GM19193 (cell line): ENCODE results near the gene PRSS21.

ENCODE experiments used
- POLR2A ChIP-seq: IDR thresholded peaks from 4 replicates; pipeline ENCODE4 v1.6.1; 2011; ENCODE audit not compliant: insufficient read depth, insufficient read length; ENCODE audit errors: extremely low read depth

Gene PRSS21

DNA sequence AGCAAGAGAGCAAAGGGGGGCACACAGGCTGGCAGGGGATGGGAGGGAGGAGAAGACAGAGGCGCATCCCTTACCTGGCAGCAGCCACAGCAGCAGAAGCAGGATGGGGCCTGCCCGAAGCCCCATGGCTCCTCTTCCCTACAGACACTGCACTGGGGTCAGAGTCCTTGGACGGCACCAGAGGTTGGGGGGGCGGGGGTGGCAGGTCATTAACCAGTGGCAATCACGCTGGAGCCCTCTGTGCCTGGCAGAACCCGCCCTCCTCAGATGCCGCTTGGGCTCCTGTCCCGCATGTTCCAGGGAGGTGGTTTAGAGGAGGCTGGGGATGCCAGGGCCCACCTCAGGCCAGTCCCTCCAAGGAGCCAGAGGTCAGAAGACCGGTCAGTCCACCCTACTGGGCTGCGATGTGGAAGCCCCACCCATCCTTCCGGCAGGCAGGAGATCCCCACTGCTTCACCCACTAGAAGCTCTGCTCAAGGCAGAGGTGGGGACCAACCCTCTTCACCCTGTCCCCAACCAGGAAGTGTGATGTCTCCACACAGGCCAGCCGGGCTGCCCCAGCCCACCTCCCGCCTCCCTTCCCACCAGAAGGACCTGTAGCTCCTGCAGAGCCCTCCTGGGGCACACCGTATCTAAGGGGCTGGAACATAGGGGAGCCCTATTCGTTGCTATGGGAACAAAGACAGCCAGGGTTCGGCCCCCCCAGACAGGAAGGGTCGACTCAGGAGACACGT lies 24.7 kb downstream of the PRSS21 start:
- TF ChIP-seq POLR2A: no peak

DNA sequence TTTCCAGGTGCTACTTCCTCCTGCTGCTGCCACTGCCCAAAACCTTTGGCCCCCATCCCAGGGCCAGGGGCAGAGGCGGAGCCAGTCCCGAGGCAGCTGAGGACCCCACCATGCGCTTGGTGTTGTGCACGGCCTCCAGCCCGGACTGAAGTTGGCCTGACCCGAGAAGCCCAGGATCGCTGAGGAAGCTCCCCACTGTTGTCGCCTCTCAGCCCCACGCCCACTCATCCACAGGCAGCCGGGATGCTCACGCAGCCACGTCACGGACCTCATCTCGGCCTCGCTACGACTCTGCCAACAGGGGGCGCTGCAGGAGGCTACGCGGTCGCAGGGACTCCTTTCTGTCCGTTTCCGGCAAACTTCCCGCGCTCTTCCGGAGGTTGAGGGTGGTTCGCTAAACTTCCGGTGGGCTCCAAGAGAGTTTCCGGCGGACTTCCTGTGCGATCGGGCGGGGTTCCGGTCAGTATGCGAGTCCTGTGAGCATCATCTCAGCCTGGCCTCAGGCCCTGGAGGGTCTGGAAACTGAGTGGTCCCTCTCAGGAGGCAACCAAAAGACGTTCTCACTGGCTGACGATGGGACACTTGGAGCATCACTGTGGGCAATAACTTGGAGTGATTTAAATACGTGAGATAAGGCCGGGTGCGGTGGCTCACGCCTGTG lies 25.4 kb downstream of the PRSS21 start:
- TF ChIP-seq POLR2A: no peak

GRCh38 chr16:2843526-2843925 lies 26.5 kb downstream of the PRSS21 start:
- no peak for TF ChIP-seq POLR2A

DNA sequence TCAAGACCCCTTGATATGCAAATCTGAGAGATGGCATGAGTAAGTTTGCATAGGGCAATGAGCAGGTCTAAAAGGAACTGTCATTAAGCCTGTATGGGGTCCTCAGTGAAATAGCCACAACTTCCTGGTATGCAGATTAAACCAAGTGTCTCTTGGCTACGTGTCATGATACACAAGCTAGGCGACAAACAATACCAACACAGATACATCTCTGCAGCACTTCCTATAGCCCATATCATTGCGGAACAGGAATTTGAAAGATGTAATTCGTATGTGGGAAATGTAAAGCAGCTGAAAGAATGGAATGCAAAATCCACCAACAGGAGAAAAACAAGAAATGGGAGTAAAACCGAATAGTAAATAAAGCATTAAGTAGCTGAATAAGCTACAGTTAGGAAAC lies 28.1 kb downstream of the PRSS21 start:
- TF ChIP-seq POLR2A: no peak

DNA sequence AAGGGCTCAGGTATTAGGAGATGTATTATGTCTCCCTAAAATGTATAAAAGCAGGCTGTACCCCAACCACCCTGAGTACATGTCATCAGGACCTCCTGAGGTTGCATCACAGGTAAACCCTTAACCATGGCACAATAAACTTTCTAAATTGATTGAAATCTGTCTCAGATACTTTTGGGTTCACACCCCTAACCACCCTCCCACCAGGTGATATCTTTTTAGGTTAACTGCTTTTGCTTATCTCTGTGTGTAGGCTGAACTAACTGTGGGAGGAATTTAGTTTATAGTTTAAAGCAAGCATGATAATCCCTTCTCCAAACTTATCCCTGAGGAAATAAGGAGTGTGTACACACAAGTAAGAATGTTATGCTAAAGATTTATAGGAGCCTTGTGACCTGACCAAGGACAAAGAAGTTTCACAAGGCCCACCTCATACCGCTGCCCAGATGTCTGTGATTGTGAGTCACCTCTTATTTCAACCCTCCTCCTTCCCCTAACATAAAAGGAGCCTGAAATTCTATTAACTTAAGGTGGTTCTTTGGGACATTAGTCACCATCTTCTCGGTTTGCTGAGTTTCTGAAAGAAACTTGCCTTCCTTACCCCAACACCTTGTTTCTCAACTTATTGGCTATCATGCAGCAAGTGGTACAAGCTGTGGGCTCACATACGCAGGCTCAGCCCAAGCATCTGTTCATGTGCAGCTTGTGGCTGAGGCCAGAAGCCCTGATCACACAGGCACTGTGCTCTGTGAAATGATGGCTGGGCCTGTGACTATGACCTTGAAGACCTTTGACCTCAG lies 29.7 kb downstream of the PRSS21 start:
- TF ChIP-seq POLR2A: no peak

DNA sequence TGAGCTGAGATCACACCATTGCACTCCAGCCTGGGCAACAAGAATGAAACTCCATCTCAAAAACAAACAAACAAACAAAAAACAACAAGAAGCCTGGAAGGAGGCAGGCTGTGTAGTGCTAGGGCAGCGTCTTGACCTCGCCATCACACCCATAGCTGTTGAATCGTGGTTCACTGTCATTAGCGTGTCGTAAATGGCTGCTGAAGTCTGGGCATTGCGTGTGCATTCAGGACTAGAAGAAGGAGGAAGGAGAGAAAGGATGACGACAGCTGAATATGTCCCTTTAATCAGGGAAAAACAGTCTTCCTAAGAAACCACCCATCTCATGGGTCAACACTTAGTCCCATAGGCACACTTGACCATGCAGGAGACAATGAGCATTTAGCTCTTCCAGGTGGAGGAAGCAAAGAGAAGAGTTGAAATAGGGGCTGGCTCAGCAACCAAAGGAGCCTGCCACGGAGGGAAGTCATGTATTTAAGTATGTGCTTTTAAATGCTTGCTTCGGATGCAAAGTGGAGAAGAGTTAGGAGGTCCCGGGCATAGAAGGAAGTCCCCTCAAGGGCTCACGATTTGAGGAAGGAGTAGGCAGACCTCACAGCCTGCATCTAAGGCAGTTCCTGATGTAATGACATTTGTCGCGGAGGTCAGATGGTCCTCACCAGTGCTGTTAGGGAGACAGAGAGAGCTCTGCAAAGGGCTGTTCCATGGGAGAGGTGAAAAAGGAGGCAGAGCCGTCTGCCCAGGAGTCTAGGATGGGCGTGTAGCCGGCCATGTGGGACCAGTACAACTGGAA lies 32.1 kb downstream of the PRSS21 start:
- TF ChIP-seq POLR2A: no peak

DNA sequence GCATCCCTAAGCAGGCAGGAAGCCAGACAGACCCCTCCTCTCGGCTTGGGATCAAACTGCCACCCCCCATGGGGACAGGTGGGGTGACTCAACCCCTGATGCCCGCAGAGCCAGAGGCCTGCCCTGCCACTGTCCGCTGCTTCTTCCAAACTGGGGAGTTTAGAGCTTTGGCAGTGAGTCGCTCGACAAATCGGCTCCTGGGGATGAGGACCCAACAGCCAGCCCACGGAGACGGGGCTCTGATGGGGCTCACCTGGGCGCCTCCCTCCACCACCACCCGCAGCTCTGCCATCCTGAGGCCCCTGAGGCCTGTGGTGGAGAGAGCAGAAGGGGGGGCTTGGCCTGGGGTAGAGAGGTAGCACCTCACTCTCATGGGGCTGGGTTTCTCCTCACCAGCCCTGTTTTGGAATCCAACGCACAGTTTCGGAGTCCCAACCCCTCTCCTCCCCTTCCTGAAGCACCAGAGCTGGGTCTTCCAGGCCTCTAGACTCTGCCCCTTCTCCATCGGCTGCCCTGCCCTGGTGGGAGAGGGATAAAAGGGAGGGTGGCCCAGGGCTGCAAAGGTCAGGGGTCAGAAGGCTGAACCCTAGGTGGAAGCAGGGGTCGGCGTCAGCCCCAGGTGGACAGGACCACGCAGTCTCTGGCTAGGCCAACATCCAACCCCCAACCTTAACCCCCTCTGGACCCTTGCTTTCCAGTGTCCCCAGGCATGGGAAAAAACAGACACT lies 35.1 kb downstream of the PRSS21 start:
- no peak for TF ChIP-seq POLR2A

- no peak for TF ChIP-seq POLR2A
Observed at GRCh38 chr16:2852731-2853507, 35.9 kb downstream of the PRSS21 start.

- no peak for TF ChIP-seq POLR2A
Observed at GRCh38 chr16:2853531-2854073, 36.6 kb downstream of the PRSS21 start.

GRCh38 chr16:2854700-2855309 lies 37.8 kb downstream of the PRSS21 start:
- no peak for TF ChIP-seq POLR2A

DNA sequence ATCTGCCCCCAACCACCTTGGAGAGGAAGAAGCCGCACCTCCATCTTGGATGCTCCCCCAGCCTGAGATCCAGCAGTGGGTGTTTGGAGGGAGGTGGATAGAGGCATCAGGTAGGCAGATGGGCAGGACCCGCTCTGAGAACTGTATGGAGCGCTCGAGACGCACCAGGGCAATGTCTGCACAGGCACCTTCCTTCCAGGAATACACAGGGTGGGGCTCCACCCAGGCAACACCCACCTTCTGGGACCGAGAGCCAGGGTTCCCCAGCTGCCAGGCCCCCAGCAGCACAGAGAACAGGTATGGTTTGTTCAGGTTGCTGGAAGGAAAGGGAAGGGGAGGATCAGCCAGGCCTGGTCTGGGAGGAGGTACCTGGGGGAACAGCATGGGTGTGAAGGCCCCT lies 38.5 kb downstream of the PRSS21 start:
- no peak for TF ChIP-seq POLR2A

DNA sequence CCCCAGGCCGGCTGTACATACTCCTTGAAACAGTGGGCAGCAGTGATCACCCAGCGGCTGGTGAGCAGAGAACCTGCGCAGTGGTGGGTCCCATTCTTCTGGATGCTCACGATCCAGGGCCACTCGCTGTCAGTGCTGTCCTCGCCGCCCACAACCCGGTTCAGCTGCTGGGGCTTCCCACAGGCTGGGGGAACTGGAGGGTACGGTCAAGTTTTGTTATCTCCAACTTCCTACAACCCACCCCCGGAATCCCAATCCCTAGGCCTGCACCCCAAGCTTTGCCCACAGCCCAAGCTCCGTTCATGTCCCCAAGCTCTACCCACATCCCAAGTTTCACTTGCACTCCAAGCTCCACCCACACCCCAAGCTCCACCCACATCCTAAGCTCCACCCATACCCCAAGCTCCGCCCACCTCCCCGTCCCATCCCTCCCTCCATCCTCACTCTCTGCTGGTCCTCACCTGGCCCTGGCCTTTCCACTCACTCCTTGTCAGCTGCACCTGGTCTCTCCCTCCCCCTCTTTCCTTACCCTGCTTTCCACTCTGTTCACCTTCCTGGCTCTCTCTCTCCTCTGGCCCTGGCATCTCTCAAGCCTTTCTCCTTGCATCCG lies 39.1 kb downstream of the PRSS21 start:
- no peak for TF ChIP-seq POLR2A
